ENCODE measurements around the gene UAP1. TPM values are rescaled to one million over a fixed set of nuclear protein-coding genes. Genes with fewer than 3 reads are reported as not detected.
"Not testable (repeated sequence)": the region's sequence is repeated elsewhere in the genome, so short reads cannot be mapped to it uniquely, and the experiment has no call there.

UAP1 gene
- total RNA-seq, 2 experiments from 2014 or later: 43.1 to 46.8 TPM

GRCh38 chr1:162562470-162562828 is 927 bp downstream of the UAP1 start:
- ChIA-PET CTCF (no interaction called here), POLR2A (no interaction called here)

DNA sequence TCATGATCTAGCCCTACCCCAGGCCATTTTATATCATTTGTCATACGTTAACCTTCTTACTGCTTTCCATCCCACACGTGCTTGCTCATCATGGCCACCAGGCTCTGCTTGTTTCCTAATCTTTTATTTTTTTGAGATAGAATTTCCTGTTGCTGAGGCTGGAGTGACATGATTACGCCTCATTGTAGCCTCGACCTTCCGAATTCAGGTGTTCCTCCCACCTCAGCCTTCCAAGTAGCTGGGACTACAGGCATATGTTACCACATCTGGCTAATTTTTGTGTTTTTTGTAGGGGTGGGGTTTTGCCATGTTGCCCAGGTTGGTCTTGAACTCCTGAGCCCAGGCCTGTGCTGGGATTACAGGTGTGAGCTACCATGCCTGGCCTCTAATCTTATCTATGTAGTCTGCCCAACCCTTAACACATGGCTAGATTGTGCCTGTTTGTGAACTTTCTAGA is 3.3 kb downstream of the UAP1 start:
- CTCF ChIA-PET: no interaction called here
- POLR2A ChIA-PET: no interaction called here

- ChIA-PET CTCF (no interaction called here), POLR2A (no interaction called here)
Measured at GRCh38 chr1:162565460-162565859, 3.9 kb downstream of the UAP1 start.

- CTCF ChIA-PET: interaction anchor here (1.1 kb wide), 1 partner anchor 38 kb away, joined by 3 read pairs; no protein-coding TSS in a partner anchor
- POLR2A ChIA-PET: no interaction called here
Measured at GRCh38 chr1:162566870-162567269, 5.3 kb downstream of the UAP1 start.

DNA sequence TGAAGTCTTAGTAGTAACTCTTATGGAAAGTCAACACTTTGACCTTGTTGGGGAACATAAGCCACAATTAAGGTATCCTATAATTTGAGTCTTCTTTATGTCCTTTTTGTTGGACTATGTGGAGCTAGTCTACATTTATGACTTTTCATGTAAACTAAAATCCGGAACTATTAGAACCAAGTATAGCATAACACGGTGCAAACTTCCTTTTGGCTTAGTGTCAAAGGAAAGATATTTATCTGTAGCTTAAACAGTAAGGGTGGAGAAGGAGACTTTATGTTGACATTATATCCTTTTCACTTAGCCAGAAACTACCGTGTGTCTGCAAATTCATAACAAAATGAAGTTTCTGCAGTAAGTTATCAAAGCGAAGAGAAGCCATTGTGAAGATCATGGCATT is 7.3 kb downstream of the UAP1 start:
- POLR2A ChIA-PET: no interaction called here
- CTCF ChIA-PET: no interaction called here

GRCh38 chr1:162570718-162571117 is 9.2 kb downstream of the UAP1 start:
- POLR2A ChIA-PET: no interaction called here
- CTCF ChIA-PET: no interaction called here

GRCh38 chr1:162571121-162571520 is 9.6 kb downstream of the UAP1 start:
- POLR2A ChIA-PET, CTCF ChIA-PET: not testable (repeated sequence)

- ChIA-PET POLR2A (no interaction called here), CTCF (no interaction called here)
Measured at GRCh38 chr1:162571696-162572095, 10.2 kb downstream of the UAP1 start.

DNA sequence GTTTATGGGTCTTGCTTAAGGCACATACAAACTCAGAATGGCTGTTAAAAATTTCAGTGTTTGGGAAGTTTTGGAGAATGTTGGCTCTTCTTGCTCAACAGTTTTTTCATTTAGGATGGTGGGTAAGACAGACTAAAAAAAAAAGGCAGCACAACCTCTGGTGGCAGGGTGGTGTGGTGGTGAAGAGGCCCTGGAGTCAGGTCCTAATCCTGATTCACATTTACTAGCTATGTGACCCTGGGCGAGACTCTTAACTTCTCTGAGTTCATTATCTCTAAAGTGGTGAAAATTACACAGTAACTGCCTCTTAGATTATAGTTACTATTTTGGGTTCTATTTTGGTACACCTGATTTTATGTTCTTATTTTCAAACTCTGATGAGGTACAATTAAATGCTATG is 11.6 kb downstream of the UAP1 start:
- CTCF ChIA-PET: no interaction called here
- POLR2A ChIA-PET: no interaction called here

- CTCF ChIA-PET: no interaction called here
- POLR2A ChIA-PET: no interaction called here
Measured at GRCh38 chr1:162578071-162578700, 16.7 kb downstream of the UAP1 start.

GRCh38 chr1:162578936-162579335 is 17.4 kb downstream of the UAP1 start:
- POLR2A ChIA-PET: no interaction called here

GRCh38 chr1:162580308-162580707 is 18.8 kb downstream of the UAP1 start:
- CTCF ChIA-PET: no interaction called here
- POLR2A ChIA-PET: no interaction called here

More at GRCh38 chr1:162578936-162579335, 17.4 kb downstream of the UAP1 start:
- CTCF ChIA-PET: no interaction called here

DNA sequence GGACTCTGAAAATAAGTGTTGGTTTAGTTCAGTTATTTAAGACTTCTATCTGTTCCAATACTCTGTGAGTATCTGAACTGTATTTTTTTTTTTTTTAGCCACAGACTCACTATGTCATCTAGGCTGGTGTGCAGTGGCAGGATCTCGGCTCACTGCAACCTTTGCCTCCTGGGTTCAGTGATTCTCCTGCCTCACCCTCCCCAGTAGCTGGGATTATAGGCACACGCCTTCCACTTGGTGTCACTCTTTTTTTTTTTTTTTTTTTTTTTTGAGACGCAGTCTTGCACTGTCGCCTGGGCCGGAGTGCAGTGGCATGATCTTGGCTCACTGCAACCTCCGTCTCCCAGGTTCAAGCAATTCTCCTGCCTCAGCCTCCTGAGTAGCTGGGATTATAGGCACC is 21.4 kb downstream of the UAP1 start:
- CTCF ChIA-PET, POLR2A ChIA-PET: not testable (repeated sequence)

DNA sequence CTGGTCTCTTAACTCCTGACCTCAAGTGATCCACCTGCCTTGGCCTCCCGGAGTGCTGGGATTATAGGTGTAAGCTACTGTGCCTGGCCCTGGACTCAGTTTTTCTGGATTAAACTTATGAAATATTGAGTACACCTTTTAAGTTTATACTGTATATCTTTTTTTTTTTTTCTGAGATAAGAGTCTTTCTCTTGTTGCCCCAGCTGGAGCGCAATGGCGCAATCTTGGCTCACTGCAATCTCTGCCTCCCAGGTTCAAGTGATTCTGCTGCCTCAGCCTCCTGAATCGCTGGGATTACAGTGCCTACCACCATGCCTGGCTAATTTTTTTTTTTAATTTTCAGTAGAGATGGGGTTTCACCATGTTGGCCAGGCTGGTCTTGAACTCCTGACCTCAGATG is 23.6 kb downstream of the UAP1 start:
- CTCF ChIA-PET, POLR2A ChIA-PET: not testable (repeated sequence)

DNA sequence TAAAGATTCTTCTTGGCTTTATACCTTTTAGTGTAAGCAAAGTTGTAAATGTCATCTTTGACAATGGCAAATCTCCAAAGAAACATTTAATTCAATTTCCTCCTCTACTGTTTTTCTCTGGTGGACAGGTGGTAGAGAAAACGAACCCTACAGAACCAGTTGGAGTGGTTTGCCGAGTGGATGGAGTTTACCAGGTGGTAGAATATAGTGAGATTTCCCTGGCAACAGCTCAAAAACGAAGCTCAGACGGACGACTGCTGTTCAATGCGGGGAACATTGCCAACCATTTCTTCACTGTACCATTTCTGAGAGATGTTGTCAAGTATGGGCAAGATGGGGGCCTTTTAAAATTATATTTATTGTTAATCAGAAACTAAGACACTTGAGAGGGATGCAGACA is 25.8 kb downstream of the UAP1 start:
- POLR2A ChIA-PET: no interaction called here
- CTCF ChIA-PET: no interaction called here

- CTCF ChIA-PET: no interaction called here
- POLR2A ChIA-PET: no interaction called here
Measured at GRCh38 chr1:162587761-162588260, 26.3 kb downstream of the UAP1 start.

DNA sequence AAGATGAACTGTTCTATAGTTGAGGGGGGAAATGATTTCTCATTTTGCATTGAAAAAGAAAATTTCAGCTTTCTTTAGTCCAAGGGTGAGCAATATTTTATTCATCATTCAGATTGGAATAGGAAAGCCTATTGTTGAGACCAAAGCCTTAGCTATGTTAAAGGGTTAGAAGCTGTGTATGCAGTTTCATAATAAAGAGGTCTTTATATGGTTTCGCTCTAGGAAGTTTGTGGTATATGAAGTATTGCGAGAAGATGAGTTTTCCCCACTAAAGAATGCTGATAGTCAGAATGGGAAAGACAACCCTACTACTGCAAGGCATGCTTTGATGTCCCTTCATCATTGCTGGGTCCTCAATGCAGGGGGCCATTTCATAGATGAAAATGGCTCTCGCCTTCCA is 28.6 kb downstream of the UAP1 start:
- ChIA-PET POLR2A (no interaction called here), CTCF (no interaction called here)

GRCh38 chr1:162590686-162591085 is 29.2 kb downstream of the UAP1 start:
- POLR2A ChIA-PET: no interaction called here
- CTCF ChIA-PET: no interaction called here

GRCh38 chr1:162596514-162597170 is 35.1 kb downstream of the UAP1 start:
- ChIA-PET CTCF (no interaction called here), POLR2A (no interaction called here)

DNA sequence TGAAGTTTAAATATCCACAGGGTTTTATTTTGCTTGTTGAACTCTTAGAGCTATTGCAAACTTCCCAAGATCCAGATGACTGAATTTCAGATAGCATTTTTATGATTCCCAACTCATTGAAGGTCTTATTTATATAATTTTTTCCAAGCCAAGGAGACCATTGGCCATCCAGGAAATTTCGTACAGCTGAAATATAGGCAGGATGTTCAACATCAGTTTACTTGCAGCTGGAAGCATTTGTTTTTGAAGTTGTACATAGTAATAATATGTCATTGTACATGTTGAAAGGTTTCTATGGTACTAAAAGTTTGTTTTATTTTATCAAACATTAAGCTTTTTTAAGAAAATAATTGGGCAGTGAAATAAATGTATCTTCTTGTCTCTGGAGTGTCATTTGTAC is 37.9 kb downstream of the UAP1 start:
- CTCF ChIA-PET: no interaction called here
- POLR2A ChIA-PET: no interaction called here

DNA sequence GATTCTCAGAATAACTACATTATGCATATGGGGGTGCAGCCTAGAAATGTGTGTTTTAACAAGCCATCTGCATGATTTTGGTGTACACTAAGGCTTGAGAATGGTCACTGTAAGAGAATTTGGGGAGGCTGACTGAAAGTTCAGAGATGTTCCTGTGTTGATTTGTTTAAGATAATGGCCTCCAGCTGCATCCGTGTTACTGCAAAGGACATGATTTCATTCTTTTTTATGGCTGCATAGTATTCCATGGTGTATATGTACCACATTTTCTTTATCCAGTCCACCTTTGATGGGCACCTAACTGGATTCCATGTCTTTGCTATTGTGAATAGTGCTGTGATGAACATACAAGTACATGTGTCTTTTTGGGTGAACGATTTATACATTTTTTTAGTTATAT is 41.6 kb downstream of the UAP1 start:
- POLR2A ChIA-PET: not testable (repeated sequence)
- CTCF ChIA-PET: interaction anchor here (1.1 kb wide), 1 partner anchor 10 kb away, joined by 3 read pairs; no protein-coding TSS in a partner anchor

Measured in activated CD8-positive, alpha-beta memory T cell treated with anti-CD3 and anti-CD28 coated beads for 36 hours (primary cell).